ENCODE data around the gene NCKAP5.

Gene NCKAP5

DNA sequence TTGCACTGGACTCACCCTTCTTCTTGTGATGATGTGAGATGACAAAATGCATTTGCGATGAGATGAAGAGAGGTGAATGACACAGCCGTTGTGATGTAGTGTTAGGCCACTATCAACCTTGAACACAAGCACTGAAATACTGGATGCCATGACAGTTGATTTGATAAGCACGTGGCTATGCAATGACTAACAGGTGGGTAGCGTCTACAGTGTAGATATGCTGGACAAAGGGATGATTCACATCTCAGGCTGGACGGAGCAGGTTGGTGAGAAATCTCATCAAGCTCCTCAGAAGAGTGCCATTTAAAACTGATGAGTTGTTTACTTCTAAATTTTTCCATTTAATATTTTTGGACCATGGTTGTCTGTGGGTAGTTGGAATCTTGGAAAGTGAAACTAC, 522.5 kb downstream of the NCKAP5 start:
- DNase-seq, result no peak

DNA sequence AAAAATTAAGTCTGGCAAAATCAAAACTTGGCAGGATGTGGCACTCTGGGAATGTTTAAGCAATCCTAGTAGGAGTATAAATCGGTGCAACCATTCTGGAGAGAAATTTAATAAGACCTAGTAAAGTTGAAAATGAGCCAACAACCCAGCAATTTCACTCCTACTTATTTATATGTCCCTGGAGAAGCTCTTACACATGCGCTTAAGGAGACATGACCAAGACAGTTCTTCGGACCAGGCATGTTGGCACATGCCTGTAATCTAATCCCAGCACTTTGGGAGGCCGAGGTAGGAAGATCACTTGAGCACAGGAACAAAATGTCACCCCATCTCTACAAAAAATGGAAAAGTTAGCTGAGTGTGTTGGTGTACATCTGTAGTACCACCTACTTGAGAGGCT, 523.7 kb downstream of the NCKAP5 start:
- DNase-seq, result no peak

DNA sequence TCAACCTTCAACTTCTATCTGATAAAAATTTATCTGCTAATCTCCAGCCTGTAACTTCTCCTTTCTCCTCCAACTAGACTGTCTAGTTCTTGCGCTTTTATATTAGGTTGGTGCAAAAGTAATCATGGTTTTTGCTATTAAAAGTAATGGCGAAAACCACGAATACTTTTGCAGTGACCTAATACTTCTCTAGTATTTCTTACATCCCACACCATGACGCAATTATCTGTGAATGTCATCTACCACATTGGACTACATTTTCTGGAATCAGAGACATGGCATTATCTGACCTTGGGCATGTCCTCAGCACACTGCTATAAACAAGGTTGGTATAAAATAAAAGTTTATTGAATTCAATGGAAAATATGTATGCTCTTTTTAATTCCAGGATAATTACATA, 528.1 kb downstream of the NCKAP5 start:
- DNase-seq, result no peak

DNA sequence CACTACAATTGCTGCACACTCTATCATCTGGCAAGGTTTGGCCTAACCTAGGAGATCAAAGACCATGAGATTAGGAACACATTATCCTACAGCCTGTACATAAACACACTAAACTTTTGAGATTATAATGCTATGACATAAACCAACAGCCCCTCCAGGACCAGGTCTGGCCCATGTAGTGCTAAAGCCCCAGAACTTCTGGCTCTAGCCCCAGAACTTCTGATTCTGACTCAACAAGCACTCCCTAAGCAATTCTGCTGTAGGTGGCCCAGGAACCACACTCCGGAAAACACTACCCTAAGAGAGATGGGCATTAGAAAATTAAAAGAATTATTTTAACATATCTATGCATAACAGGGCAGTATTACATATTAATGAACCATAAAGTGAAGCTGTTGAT, 528.7 kb downstream of the NCKAP5 start:
- no peak for DNase-seq

DNA sequence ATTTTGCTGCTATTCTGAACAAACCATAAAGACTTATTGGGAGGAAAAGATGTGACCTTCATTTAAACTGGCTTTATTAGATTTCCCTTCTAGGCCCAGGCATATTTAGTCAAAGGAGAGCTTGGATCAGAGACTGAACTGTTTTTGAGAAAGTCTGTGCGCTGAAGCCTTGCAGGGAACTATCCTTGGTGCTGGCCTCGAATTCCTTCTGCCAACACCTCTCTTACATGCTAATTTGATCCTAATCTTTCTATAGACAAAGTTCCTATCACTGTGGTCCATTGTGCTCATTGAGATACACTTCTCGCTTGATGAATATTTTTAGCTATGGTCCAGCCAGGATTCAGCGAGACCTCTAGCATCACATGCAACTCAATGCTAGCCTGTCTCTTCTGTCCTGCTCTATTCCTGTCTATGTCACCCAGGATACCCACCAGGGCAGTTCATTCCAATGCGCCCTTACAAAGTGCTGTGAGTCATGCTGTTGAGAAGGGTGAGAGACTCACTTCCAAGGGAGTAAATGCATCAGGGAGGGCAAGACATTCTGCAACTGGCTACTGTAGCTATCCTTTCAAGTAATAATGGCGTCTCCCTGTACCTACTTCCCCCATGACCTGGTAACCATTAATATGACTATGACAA, 541.6 kb downstream of the NCKAP5 start:
- no peak for DNase-seq

DNA sequence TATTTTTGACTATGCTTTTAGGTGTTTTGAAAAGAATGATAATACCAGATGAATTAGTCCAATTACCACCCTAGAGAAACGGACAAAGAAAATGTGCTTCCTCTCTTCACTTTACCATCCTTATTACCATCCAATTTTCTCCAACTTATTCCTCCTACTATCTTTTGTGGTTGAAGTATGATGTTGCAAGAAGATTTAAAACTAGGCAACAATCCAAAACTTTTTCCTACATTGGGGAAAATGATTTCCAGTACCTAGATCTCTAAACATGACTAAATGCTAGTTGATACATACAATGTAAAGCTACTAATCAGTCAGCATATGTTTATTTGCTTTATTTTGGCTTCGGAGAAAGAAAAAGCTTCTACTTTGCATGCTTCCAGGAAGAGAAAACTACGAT, 543.3 kb downstream of the NCKAP5 start:
- DNase-seq, result no peak

DNA sequence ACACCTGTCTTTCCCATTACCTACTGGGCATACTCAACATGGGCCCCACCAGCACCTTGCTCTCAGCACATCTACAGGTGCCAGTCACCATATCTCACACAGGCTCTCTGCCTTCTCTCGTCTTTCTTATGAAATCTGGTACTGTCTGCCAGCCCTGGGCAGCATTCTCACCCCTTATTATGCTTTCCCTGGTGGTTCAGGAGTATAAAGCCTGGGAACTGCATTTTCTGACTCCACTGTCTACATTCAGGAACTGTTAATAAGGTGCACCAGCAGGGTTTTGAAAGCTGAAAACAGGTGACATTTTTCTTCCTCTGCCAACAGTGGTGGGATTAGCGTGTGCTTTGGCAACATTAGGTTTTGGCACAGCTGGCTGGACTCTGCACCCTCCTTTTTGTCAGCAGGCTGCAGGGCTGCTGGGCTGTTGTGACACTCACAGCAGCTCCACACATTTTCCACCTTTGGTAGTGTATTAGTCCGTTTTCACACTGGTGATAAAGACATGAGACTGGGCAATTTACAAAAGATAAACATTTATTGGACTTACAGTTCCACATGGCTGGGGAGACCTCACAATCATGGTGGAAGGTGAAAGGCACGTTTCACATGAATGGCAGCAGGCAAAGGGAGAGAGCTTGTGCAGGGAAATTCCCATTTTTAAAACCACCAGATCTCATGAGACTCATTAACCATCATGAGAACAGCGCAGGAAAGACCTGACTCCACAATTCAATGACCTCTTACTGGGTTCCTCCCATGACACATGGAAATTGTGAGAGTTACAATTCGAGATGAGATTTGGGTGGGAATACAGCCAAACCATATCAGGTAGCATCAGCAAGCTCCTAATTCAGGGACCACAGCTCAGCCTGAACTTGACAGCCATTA, 555.2 kb downstream of the NCKAP5 start:
- no peak for DNase-seq

DNA sequence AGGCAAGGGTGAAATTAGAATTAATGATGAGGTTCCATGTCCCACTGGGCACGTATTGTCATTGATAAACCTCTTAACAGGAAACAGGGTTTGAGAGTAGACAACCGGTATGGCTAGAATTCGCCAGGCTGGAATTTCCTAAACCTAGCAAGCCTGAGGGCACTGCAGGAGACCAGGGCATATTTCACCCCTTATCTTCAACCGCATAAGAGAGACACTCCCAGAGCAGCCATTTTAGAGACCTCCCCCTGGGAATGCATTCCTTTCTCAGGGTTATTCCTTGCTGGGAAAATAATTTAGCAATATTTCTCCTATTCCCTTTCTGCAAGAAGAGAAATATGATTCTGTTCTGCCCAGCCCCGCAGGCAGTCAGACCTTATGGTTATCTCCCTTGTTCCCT, 563.6 kb downstream of the NCKAP5 start:
- no peak for DNase-seq

DNA sequence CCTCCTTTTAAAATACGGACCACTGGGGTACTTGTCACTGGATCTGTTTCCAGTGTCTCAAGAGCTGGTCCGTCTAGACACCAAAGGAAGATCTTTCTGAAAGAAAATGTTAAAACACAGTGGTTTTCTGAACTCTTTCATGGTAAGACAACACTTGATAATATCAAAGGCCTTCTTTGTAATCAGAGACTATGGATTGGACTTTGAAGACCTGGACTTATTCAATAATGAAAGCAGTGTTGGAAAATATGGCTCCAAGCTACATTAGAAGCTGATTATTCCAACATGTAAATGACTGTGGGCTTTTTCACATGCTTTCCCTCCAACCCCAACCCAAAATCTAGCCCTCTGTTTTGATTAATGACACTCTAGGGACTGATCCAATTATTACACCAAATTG, 568.8 kb downstream of the NCKAP5 start:
- DNase-seq, result no peak

DNA sequence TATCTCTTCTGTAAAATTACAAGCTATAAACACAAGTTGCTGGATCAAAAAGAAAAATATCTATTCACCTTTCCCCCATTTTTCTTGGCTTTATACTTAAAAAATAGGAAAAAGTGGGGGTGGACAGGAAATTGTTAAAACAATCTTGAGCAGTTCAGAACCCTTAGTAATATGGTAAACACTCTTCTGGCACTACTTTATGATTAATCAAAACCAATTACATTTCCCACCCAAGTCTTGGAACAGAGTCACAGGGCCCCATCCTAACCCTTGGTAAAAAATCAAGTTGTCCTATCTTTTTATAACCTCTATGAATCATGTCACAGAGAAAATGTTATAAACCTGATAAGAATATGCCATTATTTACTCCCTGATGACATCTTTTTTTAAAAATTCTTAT, 570.0 kb downstream of the NCKAP5 start:
- DNase-seq, result no peak

DNA sequence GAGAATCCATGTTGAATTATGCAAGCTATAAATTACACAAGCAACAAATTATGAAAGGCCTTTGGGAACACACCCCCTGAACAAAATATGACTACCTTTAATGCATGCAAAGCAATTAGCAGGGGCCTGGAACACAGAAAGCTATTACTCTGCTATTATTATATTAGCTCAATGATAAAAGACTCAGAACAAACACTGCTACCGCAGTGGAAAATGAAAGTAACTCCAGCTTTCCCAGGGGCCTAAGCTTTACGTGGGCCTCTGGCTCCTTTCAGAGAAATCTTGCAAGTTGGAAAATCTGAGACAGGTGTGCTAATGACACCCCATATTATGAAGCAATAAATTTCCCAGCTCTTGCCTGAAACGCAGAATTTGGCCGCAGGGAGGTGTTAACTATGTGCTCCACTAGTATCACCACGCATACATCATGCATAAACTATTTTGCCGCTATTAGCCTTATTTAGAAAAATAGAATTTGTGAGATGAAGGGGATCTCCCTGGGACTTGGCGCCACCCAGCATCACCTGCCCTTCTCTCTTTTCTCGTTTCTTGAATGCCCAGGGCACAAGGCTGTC, 576.7 kb downstream of the NCKAP5 start:
- DNase-seq, result no peak

DNA sequence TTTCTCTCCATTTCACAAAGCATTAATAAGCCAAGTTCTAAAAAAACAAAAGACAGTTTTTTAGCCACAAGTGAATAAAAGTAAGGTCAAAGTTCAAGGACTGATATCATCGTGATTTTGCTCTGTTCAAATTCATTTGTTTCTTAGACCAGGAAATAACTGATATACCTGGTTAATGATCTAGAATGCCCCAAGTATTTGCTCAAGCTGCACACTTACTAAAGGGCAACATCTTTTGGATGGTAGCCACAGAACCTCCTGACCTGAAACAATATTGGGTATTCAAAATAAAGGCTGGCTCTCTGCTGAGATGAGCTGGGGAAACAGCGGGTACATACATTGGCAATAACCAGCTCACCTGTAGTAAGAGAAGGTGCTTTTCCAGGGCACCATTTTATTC, 583.5 kb downstream of the NCKAP5 start:
- DNase-seq, result no peak

DNA sequence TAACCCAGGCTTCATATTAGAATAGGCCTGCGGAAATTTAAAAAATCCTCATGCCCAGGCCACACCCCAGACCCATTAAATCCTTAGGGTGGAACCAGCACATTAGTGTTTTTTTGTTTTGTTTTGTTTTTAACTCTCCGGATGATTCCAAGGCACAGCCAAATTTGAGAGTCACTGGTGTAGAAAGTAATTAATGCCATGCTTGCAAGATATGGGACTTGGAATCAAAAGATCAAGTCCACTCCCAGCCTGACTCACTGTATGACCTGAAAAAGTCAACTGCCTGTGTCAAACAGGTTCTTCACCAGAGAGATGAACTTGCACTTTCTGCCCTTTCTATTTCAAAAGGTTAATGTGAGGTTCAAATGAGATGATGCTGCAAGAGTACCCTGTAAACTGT, 588.0 kb downstream of the NCKAP5 start:
- DNase-seq, result no peak

DNA sequence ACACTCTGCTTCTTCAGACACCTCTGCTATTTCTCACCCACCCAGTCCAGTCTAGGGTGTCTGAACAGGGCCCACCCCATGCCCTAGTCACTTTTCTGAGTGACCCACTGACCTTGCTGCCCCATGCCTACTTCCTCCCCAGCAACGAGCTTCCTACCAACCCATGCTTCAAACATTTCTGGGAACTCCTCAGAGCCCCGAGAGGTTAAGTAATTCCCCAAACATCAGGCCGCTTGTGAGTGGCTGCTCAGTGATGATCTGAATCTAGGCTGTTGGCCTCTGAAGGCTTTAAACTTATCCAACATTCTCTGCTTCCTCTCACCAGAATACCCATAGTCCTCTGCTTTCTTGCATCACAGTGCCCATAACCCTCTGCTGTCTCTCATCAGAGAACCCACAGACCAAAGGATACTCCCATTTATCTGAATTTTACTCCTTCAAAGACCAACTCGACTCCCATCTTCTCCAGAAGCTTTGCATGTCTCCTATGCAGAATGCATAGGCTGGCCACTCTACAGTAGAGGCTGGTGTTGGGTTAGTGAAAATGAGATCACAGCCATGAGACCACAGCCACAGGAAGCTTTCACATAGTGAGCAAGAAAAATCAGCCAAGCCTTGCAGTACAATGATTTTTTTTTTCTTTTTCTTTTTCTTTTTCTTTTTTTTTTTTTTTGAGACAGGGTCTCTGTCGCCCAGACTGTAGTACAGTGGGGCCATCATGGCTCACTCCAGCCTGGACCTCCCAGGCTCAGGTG, 588.7 kb downstream of the NCKAP5 start:
- no peak for DNase-seq

DNA sequence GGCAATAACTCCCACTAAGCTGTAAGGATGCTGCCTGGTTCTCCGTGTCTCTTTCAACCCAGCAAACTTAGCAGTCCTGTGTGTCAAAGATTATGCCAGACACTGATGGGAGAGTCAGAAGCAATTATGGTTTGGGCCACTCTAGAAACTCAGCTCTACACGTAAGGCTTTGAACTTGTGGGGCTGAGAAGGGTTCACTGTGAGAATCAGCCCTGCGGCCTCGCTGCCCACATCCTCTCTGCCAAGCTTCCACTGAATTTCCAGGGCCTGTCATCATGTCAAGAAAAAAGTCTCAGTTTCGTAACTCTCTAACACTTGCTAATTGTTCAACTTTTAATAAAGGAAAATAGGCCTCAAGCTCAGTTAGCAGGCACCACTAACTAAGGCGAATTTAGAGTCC, 589.4 kb downstream of the NCKAP5 start:
- no peak for DNase-seq

DNA sequence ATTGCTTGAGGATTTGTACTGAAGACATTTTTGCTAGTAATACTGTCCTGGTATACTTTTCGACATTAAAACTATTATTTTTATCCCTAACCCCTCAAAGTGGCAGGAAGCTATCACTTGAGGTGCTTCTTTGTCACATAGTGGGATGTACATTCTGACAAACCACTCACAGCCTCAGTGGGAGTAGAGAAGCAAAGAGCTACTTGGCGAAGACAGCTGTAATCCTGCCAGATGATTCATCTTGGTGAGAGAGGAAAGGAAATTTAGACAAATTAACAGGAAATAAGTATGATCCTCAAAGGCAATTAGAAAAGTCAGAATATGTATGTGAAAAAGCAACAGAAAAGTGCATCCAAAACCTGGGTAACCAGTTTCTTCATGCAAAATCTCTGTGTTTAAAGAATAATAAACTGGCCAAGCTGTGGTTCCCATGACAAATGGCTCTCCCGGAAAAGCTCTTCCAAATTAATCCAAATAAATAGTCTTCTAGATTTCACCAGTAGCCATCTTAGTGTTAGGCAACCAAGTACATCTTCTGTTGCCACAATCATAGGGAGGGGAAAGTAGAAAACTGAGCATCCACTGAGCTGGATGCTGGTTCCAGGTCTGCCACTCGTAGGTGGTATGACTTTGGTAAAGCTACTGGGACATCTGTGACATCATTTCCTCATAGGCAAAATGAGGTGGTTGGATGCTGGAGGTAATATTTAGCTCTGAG, 590.3 kb downstream of the NCKAP5 start:
- DNase-seq, result no peak

DNA sequence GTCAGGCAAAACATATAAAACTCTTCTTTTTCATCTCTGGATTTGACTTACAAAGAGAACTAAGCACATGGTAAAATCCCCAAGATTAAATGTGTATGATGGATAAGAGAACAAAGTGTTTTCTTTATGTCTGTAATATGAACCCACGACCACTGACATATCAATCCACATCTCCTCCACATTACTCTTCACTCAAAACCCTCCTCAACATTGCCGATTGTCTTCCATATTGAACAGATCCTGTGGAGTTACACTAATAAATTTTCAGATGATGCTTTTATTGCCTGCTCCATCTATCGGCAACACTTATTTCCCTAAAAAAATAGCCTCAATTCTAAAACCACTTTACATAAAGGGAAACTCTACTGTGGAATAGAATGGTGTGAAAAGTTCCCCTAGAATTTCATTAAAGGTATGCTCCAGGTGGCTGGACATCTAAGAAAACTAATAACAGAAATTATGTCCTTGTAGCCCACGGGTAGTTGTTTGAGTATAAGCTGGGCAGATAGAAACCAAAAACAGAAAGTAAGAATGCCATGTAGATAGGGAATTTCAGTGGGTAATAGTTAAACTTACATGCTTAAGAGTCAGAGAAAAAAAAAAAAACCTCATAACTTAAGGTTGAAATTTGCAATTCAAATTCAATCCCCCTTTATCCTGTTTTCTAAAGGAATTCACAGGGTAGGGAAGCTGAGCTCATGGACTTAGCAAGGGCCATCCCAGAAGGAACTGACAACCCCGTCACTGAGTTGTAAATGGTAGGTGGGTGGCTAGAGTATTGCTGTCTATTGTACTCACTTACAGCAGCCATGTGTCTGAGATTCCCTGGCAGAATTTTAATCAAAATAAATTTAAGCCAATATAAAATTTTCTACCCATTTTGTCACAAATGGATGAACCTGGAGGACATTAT, 592.8 kb downstream of the NCKAP5 start:
- DNase-seq, result no peak

DNA sequence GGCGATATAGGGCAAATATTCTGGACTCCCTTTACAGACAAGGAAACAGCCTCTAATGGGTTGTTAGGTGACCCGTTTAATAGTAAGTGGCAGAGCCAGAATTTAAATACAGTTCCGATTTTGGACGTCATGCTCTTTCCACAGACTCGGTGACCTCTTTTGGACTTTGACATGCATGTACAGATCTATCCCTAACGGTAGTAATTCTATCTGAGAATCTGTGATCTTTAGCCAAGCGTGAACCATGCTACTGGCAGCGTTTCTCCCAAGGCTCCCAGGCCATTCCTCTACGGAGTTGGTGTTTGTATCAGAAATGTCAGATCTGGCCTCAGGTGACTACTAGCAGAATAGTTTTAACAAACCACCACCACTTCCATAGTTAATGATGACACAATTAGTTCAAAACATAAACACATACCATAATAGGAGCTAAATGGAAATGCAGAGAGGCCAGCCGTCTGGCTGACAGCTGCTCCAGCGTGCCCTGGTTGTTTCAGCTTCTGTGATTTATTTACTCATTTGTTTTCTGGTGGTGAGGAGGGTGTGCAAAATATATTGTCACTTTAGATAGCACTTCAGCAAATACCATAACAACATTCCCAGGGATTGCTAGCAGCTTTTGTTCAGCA, 593.7 kb downstream of the NCKAP5 start:
- DNase-seq, result no peak

DNA sequence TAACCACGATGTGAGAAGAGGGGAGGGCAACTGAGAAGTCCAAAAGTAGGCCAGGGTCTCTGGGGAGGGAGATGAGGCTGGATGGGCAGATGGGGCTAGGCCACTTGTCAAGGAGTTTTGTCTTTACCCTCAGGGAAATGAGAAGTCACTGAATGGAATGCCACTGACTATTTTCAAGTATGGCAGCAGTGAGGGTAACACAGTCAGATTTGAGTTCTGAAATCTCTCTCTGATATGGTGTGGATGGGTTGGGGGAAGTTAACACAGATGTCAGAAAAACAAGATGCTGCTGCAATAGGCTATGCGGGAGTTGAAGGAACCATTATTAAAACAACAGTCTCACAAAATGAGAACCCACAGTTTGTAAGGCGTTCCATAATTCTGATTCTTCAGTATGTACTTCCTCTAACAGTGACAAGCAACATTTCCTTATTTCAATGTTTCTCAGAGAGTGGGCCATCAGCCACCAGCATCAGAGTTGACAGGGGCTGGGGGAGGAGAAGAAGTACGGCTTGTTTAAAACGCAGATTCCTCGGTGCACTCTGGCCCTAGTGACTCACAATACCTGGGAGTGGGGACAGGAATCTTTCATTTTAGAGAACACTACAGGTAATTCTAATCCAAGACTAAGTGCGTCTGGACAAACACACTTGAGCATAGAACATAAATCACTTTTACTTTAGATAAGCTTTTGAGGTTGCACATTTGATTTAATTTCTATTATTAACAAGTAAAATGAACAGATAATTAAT, 596.8 kb downstream of the NCKAP5 start:
- DNase-seq, result no peak

DNA sequence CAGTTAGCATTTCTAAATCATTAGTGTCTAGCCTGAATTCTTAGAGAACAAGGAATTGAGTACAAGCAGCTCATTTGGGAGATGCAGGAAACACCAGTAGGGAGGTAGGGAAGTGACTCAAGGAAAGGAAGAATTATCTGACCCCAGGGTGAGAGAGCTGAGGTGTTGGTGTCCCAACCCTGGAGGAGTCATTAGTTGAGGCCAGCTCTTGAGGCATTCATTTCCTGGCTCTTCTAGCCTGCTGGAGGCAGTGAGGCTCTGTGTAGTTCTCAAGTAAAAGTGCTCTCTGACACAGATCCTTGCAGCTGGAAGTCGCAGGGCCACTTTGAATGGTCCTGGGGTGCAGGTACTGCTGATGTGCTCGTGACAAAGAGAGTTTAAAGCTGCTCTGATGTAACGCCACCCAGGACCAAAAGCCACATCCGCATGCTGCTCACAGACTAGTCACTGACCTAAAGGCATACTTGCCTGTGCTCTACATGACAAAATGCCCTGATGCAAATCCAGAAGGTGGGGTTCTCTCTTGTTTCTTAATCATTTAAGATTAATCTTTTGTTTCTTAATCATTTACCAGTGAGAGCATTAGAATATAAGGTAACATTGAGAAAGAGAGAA, 598.8 kb downstream of the NCKAP5 start:
- DNase-seq, result no peak
